ACHN (cell line): ENCODE results near the gene MRO.
"Not testable (repeated sequence)": the region's sequence is repeated elsewhere in the genome, so short reads cannot be mapped to it uniquely, and the experiment has no call there.

Experiments used
- DNase-seq: peaks from one replicate; pipeline ENCODE4 v3.0.0-alpha.2; 2015
- in situ Hi-C: cut with HindIII; loops from 2 replicates; pipeline ENCODE4 v1.10.0; 2017; ENCODE audit warnings: low sequenced_read_pairs, low pct_ligation_motif_present, low pct_unique_long_range_greater_than_20kb

Gene MRO

GRCh38 chr18:50842846-50843245, 23.0 kb upstream of the MRO start:
- in situ Hi-C loops = loop anchor here (25.0 kb wide), 1 partner anchor 194 kb away; the partner anchor contains the start of gene SMAD4
- DNase-seq = no peak

- DNase-seq = no peak
- in situ Hi-C loops = loop anchor here (25.0 kb wide), 1 partner anchor 197 kb away; the partner anchor contains the start of gene SMAD4
Observed at GRCh38 chr18:50839996-50840395, 20.2 kb upstream of the MRO start.

- in situ Hi-C loops = loop anchor here (25.0 kb wide), 1 partner anchor 198 kb away; the partner anchor contains the start of gene SMAD4
- DNase-seq = no peak
Observed at GRCh38 chr18:50839341-50839740, 19.5 kb upstream of the MRO start.

GRCh38 chr18:50836521-50836957, 16.7 kb upstream of the MRO start:
- in situ Hi-C loops = loop anchor here (25.0 kb wide), 1 partner anchor 201 kb away; the partner anchor contains the start of gene SMAD4
- peak; percentile 31 for DNase-seq

DNA sequence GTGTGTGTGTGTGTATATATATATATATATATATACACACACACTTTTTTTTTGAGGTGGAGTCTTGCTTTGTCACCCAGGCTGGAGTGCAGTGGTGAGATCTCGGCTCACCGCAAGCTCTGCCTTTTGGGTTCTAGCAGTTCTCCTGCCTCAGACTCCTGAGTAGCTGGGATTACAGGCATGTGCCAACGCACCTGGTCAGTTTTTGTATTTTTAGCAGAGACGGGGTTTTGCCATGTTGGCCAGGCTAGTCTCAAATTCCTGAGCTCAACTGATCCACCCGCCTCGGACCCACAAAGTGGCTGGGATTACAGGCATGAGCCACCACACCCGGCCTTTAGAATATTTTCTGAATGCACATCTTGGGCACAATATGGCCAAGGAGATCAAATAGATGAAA, 13.7 kb upstream of the MRO start:
- not testable (repeated sequence) for DNase-seq
- in situ Hi-C loops = loop anchor here (25.0 kb wide), 1 partner anchor 204 kb away; the partner anchor contains the start of gene SMAD4

DNA sequence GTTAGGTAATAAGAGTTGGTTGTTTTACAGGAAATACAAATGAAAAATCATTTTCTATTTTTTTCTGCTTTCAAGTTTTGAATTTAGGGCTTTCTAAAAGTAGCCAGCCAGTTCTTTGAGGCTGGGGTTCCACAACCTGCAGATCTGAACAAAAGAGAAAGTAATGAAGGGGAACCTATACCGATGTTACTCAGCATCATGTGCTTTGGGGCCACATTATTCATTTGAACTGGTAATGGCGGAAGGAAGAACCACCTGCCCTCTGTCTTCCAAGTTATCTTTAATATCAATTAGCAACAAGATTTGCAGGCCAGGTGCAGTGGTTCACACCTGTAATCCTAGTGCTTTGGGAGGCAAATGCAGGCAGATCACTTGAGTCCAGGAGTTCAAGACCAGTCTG, 12.9 kb upstream of the MRO start:
- in situ Hi-C loops = loop anchor here (25.0 kb wide), 1 partner anchor 205 kb away; the partner anchor contains the start of gene SMAD4
- no peak for DNase-seq

DNA sequence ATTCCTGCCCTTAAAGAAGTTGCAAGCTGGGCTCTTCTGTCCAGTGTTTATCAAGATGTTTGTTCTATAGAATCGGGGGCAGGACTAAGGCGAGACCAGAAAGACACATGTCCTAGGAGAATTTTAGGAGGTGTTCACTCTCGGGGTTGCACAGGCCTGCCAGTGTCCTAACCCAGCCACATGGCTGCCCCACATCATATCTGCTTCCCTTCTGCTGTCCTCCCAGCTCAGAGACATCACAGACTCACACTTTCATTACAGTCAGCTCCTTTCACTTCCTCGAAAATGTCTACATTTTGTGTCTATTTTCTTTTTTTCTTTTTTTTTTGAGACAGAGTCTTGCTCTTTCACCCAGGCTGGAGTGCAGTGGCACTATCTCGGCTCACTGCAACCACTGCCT, 10.7 kb upstream of the MRO start:
- DNase-seq = no peak

DNA sequence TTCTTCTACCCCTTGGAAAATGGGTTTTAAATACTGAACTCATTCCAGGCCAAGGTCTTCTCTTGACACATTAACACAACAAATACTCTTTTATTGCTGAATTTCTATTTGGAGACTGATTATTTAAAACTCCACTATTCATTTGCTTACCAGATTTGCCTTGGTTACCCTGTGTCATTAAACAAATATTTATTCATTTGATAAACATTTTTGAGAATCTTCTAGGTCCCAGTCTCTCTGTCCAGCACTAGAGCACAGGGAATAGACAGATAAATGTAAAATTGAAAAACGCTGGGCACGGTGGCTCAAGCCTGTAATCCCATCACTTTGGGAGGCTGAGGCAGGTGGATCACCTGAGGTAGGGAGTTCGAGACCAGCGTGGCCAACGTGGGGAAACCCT, 9.8 kb upstream of the MRO start:
- in situ Hi-C loops = loop anchor here (25.0 kb wide), 1 partner anchor 208 kb away; the partner anchor contains the start of gene SMAD4
- DNase-seq = no peak

More for the DNA sequence above, 10.7 kb upstream of the MRO start:
- in situ Hi-C loops = loop anchor here (25.0 kb wide), 1 partner anchor 207 kb away; the partner anchor contains the start of gene SMAD4

- in situ Hi-C loops = loop anchor here (25.0 kb wide), 1 partner anchor 211 kb away; the partner anchor contains the start of gene SMAD4
- no peak for DNase-seq
Observed at GRCh38 chr18:50826027-50826426, 6.2 kb upstream of the MRO start.

DNA sequence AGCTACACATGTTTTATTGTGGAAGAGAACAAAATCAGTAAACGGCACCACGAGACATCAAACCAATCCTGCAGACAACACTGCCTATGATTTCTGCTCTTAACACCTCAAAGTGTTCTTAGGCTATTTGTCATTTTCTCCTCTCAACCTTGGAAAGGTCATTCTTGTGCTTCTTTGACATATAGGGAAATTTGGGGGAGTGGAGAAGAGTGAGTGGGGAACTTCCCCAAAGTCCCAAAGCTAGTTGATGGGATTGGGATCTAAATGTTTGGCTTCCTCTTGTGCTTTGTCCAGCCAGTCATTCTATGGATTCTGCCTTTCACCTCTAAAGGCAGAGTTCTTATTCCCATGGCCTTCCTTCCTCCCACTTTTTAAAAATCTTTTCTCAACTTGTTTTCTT, 5.8 kb upstream of the MRO start:
- in situ Hi-C loops = loop anchor here (25.0 kb wide), 1 partner anchor 212 kb away; the partner anchor contains the start of gene SMAD4
- no peak for DNase-seq

- in situ Hi-C loops = no loop called here
Observed at GRCh38 chr18:50822756-50823155, 2.9 kb upstream of the MRO start.

GRCh38 chr18:50820901-50821520, 1.2 kb upstream of the MRO start:
- in situ Hi-C loops = no loop called here
- DNase-seq = no peak

More at GRCh38 chr18:50822756-50823155, 2.9 kb upstream of the MRO start:
- DNase-seq = no peak

DNA sequence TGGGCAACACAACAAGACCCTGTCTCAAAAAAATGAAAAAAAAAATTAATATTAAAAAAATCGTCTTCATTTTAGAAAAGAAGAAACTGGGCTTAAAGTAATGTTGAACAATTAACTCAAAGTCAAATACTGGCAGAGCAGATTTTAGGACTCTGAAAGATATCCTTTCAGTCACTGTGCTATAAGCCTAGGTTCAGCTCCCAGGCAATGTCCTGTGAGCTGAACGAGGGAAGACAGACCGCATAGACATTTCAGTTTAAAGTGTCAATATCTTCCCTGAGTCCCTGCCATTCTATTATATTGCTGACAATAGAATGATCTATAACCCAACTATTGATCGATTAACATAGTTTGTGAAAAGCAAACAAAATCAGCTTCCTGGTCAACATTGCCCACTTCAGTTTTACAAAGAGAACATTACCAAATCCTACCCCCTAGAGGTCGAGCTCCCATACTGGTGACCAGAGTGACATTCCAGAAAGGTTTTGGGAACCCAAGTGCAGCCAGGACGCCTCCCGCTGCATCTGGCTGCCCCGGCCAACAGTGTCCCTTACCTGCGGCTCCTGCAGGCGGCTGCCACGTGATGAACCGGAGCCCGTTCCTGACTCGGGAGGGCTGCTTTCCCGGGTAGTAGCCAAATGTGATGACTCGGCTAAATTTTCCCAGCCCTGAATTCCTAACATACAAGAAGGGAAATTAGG, 639 bp downstream of the MRO start:
- in situ Hi-C loops = no loop called here

DNA sequence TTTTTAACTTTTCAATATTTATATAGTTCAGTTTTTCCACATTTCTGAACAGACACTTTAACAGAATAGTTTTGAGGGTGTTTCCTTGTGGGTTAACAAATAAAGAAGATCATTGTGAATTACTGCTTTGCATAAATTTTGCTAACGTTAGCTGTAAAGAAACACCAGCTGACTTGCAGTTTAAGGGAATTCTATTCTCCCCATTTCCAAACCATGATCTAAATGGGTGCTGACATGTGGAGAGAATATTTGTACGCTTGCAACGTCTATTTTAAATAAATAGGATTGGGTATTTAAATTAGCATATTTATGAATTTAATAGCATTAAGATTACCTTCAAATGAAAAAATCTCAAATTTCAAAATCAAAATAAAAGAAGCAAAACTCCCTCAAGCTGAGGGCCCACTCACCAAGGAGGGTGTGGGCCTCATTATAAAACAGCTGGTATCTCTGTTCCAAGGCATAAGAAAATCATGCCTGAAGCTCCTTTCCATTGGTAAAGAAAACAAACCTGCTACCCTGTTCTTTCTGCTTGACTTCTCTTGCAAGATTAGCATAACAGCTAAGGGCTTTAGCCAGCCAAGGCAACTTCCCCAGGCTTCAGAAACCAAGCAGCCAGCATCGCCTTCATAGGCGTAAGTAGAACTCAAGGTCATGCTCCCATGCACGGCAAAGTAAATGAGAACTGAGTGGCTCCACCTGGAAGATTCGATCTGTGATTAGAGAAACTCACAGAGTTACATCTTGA, 3.2 kb downstream of the MRO start:
- no peak for DNase-seq

More for the DNA sequence above, 639 bp downstream of the MRO start:
- DNase-seq = peak; percentile 30

GRCh38 chr18:50814395-50814794, 5.4 kb downstream of the MRO start:
- in situ Hi-C loops = no loop called here

More for the DNA sequence above, 3.2 kb downstream of the MRO start:
- in situ Hi-C loops = no loop called here

GRCh38 chr18:50813353-50813752, 6.5 kb downstream of the MRO start:
- in situ Hi-C loops = no loop called here
- DNase-seq = no peak

More at GRCh38 chr18:50814395-50814794, 5.4 kb downstream of the MRO start:
- no peak for DNase-seq

DNA sequence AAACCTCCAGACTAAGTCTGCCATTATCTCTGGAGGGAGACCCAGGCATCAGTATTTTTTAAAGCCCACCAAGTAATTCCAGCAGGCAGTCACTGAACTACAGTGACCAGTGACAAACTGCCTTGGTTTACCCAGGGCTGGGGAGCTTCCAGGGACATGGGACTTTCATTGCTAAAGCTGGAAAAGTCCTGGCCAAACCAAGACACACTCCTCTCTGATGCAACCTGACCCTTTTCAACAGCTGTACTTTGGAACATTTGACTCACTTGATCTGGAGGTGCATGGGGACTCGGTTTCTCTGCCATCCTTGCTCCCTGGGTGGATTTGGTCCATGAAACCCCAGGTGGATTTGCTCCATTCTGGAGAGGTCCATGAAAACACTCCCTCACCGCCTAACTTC, 7.0 kb downstream of the MRO start:
- DNase-seq = no peak
- in situ Hi-C loops = no loop called here

GRCh38 chr18:50807176-50807575, 12.6 kb downstream of the MRO start:
- in situ Hi-C loops = no loop called here
- no peak for DNase-seq

DNA sequence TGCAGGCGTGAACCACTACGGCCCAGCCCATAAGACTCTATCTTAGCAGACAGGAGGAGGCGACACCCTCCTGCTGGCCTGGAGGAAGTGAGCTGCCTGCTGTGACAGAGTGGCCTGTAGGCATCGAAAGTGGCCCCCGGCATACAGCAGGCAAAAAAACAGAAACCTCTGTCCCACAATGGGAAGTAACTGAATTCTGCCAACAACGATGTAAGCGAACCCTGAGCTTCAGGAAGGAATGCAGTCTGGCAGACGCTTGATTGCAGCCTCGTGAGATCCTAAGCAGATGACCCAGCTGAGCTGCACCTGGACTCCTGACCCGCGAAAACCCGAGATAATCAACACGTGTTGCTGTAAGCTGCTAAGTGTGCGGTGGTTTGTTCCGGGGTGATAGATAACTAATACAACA, 13.6 kb downstream of the MRO start:
- DNase-seq = no peak
- in situ Hi-C loops = no loop called here
